Measurements from ENCODE around the gene HOXC4.
"Not testable (repeated sequence)": the region's sequence is repeated elsewhere in the genome, so short reads cannot be mapped to it uniquely, and the experiment has no call there.

The HOXC4 gene

GRCh38 chr12:54092943-54093342 is 39.3 kb downstream of the HOXC4 start:
- not testable (repeated sequence) for DNase-seq (ENCODE audit: low spot score)

DNA sequence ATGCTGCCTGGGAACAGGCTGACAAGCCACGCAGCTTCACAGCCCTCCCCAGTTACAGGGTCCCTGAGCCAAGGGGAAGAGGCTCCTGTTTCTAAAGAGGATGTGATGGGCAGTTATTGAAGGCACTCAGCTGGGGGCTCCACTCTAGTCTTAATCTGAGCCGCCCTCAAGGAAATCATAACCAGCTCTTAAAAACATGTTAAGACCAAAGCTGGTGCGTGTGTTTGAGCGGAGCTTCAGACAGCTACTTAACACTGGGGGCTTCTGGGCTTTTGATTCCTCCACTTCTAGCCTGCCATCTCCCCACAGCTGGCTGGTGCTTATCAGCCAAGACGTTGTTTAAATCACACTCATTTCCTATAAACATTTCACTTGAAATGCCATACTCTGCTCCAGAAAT is 42.3 kb downstream of the HOXC4 start:
- DNase-seq (ENCODE audit: low spot score), result not testable (repeated sequence)

- DNase-seq (ENCODE audit: low spot score), result not testable (repeated sequence)
Observed at GRCh38 chr12:54098644-54099043, 45.0 kb downstream of the HOXC4 start.

DNA sequence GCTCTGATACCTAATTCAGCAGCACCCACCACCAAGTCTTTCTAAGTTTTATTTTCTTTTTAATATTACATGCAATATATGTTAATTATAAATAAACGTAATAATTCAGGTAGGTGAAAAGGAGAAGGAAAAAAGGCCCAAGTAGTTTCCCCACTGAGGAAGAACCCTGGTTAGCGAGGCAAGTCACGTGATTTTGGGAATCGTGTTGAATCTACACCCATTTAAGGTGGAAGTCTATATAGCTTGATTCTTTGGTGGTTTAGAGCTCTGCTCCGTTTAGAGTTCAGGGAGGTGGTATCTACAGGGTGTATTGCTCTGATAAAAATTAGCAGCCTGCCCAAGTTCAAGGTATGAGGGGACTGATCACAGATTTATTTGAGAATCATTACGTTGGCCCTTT is 47.0 kb downstream of the HOXC4 start:
- DNase-seq (ENCODE audit: low spot score), result not testable (repeated sequence)

- DNase-seq (ENCODE audit: low spot score), result not testable (repeated sequence)
Observed at GRCh38 chr12:54102223-54102622, 48.6 kb downstream of the HOXC4 start.

DNA sequence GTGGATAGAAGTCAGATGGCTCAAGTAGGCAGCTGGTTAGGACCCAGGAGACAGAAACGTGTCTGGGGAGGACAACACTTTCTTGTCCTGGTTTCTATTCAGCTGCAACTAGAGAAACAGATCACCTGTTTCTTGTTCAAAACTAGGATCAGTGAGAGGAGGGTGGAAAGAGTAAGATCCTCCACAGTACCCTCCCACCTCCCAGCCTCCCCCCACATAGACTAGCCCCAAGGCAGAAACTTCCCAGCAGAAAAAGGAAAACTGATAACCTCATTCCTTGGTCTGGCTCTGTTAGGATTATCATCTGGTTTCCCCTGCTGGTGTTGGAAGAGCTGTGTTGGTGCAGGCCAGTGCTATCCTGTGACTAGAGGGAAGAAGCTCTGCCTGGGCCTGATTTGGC is 50.2 kb downstream of the HOXC4 start:
- DNase-seq (ENCODE audit: low spot score), result not testable (repeated sequence)
